Measurements from ENCODE around the gene PHKA2.

Gene PHKA2

GRCh38 chrX:18997916-18998315 lies 14.0 kb upstream of the PHKA2 start:
- H3K9me3 ChIP-seq, result no peaks in the 10 kb centered on the region
- no peaks in the 10 kb centered on the region for H3K27me3 ChIP-seq
- H3K4me1 ChIP-seq, result no peaks in the 10 kb centered on the region
- no peak for TF ChIP-seq CTCF (IDR thresholded peaks at IDR 0.05; ENCODE audit: low read depth, low read length)
- DNase-seq, result no peak
- no peaks in the 10 kb centered on the region for H3K36me3 ChIP-seq
- H3K4me3 ChIP-seq (ENCODE audit: low read depth, low read length), result no peak overlapping the region

- Histone ChIP-seq H3K27me3 (no peaks in the 10 kb centered on the region), H3K36me3 (no peaks in the 10 kb centered on the region), H3K4me3 (ENCODE audit: low read depth, low read length) (no peak overlapping the region), H3K9me3 (no peaks in the 10 kb centered on the region), H3K4me1 (no peaks in the 10 kb centered on the region)
- no peak for DNase-seq
- TF ChIP-seq CTCF (IDR thresholded peaks at IDR 0.05; ENCODE audit: low read depth, low read length), result no peak
These were observed 12.6 kb upstream of the PHKA2 start for GRCh38 chrX:18996536-18996935.

GRCh38 chrX:18995221-18995620 lies 11.3 kb upstream of the PHKA2 start:
- no peaks in the 10 kb centered on the region for H3K9me3 ChIP-seq
- no peaks in the 10 kb centered on the region for H3K36me3 ChIP-seq
- no peaks in the 10 kb centered on the region for H3K27me3 ChIP-seq
- no peaks in the 10 kb centered on the region for H3K4me1 ChIP-seq
- TF ChIP-seq CTCF (IDR thresholded peaks at IDR 0.05; ENCODE audit: low read depth, low read length), result no peak
- no peak for DNase-seq
- no peak overlapping the region for H3K4me3 ChIP-seq (ENCODE audit: low read depth, low read length)

DNA sequence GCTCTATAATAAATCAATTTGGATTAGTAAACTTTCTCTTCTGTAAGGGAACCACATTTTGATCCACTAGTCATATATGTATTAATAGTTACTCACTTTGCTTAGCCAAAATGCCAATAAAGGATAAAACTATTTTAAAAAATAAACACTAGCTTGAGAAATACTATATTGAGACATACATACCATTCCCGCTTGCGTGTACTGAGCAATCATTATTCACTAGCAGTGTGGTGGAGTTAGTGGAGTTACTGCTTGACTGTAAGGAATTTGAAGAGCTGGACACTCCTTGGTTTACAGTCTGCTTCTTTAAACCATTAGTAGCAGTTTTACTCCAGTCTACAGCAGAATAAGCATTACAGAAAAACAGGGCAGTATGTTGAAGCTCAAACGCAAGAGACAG lies 10.8 kb upstream of the PHKA2 start:
- DNase-seq, result no peak
- Histone ChIP-seq H3K27me3 (no peaks in the 10 kb centered on the region), H3K4me1 (no peaks in the 10 kb centered on the region), H3K36me3 (no peaks in the 10 kb centered on the region), H3K9me3 (no peaks in the 10 kb centered on the region), H3K4me3 (ENCODE audit: low read depth, low read length) (no peak overlapping the region)
- no peak for TF ChIP-seq CTCF (IDR thresholded peaks at IDR 0.05; ENCODE audit: low read depth, low read length)

DNA sequence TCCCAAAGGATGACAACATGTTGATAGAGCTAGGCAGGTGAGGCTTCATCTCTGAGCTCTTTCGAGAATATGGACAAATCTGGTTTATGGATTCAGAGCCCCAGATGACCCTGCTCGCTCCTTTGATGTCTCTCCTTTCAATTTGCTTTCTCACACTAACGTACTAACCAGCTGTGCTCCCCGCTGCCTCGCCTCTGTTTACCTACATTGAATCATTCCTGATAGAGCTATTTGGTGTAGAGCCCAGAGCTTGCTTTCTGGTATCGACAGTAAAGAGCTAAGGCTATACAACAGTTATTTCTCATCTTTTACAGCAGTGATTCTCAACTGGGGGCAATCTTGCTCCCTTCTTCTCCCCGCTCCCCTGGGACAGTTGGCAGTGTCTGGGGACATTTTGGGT lies 8.9 kb upstream of the PHKA2 start:
- H3K27me3 ChIP-seq, result no peaks in the 10 kb centered on the region
- no peak for DNase-seq
- H3K4me3 ChIP-seq (ENCODE audit: low read depth, low read length), result no peak overlapping the region
- H3K36me3 ChIP-seq, result no peaks in the 10 kb centered on the region
- H3K4me1 ChIP-seq, result no peaks in the 10 kb centered on the region
- no peak for TF ChIP-seq CTCF (IDR thresholded peaks at IDR 0.05; ENCODE audit: low read depth, low read length)
- H3K9me3 ChIP-seq, result no peaks in the 10 kb centered on the region

GRCh38 chrX:18985186-18985435 lies 1.2 kb upstream of the PHKA2 start:
- DNase-seq, result no peak
- H3K4me3 ChIP-seq (ENCODE audit: low read depth, low read length), result peak overlapping the region; percentile 72
- TF ChIP-seq CTCF (IDR thresholded peaks at IDR 0.05; ENCODE audit: low read depth, low read length), result no peak
- H3K36me3 ChIP-seq, result no peaks in the 10 kb centered on the region
- H3K27me3 ChIP-seq, result no peaks in the 10 kb centered on the region
- no peaks in the 10 kb centered on the region for H3K4me1 ChIP-seq
- no peaks in the 10 kb centered on the region for H3K9me3 ChIP-seq

Measured in BE2C (cell line).